Stimulated activated naive CD8-positive, alpha-beta T cell treated with anti-CD3 and anti-CD28 coated beads, Interleukin-15, Interleukin-2, amounts not matched to agents 100 U/mL and 50 U/mL, for 24 hours (primary cell): Measurements from ENCODE around the gene COL25A1.

Experiments
- ATAC-seq: fragments of 150-1000 bp; cut with Tn5 transposase; one replicate; pipeline ENCODE4 v1.10.0; 2021
- DNase-seq: peaks from one replicate; pipeline ENCODE4 v3.0.0; 2021

COL25A1 gene

DNA sequence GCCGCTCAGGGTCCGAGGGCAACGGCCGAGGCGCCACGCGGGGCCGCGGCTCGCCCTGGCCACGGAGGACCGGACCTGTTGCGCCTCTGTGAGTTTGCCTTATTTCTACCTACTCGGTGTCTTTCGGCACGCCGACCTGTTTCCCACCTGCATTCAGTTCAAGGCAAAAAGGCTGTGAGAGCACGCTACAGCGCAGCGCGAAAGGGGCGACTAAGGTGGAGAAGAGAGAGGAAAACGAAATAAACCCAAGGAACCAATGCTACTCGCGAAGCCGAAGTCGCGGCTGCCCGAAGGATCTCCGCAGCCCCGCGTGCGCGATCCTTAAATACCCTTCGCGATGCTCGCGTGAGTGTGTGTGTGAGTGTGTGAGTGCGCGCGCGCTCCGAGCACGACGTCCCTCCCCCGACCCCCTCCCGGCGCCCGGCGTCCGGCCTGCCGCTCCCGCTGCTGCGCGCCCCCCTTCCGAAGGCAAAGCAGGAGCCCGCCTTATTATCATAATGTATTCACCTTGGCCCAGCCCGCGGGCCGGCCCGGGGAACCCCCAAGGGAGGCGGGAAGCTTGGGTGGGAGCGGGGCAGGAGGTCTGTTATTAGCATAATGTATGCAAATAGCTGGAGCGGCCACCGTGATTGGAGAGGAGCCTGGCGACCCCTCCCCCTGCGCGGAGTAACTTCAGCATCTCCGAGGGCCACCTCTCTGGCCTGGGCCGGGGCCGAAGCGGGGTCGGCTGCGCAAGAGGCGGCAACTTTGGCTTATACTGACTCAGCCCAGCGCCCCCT lies at the start of gene COL25A1:
Gene COL25A1 (minus strand): TSS at position 298 of the 779 bp plus-strand sequence.
- DNase-seq (peak; percentile 60), ATAC-seq (peak; percentile 81)

DNA sequence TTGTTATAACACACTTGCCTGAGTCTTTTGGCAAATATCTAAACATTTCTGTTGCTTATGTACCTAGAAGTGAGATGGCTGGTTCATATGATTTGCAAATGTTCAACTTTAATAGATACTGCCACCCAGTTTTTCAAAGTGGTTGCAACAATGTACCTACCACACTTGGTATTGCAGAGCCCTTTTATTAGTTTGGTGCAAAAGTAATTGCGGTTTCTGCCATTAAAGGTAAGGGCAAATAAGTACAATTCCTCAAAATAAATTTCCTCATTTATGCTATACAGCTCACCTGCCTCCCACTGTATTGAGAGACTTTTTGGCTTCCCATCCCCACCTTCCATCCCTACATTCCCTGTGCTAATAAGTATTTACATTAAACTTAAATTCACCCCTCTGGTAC lies 47.7 kb upstream of the COL25A1 start:
- DNase-seq (no peak), ATAC-seq (no peak)

DNA sequence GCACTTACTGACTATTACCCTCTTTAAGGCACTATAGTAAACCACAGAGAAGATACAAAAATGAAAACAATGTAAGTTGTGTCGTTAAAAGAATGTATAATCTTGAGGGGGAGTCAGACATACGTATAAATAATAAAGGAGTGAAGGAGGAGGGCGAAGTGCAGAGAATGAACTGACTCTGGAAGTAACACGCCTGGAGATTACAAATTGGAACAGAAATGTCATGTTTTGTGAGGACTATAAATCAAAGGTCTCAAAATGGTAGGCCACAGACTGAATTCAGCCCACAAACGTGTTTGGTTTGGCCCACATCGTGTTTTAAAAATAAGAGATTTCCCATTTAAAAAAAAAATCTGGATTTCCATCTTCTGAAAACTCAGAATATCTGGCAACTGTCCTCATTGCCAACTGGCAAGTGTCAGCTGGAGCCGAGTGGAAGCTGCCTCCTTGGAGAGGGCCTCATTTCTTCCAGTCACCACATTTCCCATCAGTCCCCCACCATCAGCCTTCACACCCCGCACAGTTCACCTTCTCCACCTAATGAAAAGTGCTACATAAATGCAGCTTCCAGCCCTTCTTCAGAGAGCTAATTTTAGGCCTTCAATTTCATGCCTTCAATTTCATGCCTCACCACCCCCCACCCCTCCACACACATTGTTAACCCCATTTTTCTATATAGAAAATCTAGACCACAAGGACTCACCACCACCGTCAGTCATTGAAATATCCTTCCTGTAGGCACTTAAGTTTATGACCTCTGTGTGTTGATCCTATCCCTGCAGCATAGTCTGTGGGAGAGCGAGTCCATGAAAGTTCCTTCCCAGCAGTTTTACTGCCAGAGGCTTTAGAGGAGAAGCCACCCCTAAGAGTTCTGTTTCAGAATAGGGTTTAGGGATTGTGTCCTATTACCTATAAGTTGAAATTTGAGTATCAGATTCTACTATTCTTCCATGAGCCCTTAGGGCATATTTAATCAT lies 32.0 kb upstream of the COL25A1 start:
- no peak for DNase-seq
- ATAC-seq, result no peak

DNA sequence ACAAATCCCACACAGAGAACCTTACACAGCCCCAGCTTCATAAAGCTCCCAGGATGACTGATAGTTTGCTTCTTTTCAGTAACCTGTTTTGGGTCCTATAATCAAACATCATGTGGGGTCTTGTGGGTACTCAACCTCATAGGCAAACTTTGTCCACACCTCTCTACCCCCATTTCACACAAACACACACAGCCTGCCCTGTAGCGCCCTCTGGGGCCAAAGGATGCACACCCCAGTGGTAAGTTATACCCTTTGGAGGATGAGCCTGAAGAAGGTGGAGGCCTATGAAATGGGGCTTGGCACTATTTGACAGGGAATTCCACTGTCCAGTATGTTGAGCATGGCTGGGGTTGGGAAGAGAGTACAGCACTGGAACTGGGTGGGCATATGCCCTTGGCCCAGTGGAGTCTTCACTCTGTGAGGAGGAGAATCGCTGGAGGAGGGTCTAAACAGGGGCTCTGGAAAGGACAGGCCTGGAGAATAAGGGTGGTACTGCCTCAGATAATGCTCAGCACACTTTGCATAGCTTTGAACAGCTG lies 30.5 kb upstream of the COL25A1 start:
- DNase-seq (peak; percentile 35), ATAC-seq (no peak)

DNA sequence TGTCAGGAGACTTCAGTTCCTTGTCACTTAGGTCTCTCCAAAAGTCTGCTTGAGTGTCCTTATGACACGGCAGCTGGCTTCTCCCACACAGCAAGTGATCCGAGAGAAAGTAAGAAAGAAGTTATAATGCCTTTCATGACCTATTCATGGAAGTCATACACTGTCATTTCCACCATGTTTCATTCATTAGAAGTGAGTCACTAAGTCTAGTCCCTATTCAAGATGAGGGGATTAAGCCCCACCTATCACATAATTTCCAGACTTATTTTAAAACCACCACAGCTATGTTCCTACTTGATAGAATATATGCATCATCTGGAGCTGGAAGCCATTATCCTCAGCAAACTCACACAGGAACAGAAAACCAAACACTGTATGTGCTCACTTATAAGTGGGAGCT lies 25.2 kb upstream of the COL25A1 start:
- ATAC-seq (no peak), DNase-seq (no peak)

DNA sequence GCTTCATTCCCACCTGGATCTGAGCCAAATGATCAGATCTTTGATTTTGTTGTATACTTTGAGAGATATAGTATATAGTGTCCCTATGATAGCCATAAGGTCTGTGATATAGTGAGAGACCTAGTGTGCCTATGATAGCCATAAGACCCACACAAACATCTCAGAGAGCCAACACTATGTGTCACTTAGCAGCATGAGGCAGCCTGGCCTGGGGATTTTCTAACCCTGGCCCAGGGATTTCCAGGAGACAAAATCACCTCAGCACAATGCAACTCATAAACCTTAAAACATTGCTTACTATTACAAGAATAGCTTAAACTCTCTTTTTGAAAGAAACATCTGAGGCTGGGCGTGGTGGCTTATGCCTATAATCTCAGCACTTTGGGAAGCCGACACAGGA lies 23.2 kb upstream of the COL25A1 start:
- ATAC-seq (no peak), DNase-seq (no peak)

DNA sequence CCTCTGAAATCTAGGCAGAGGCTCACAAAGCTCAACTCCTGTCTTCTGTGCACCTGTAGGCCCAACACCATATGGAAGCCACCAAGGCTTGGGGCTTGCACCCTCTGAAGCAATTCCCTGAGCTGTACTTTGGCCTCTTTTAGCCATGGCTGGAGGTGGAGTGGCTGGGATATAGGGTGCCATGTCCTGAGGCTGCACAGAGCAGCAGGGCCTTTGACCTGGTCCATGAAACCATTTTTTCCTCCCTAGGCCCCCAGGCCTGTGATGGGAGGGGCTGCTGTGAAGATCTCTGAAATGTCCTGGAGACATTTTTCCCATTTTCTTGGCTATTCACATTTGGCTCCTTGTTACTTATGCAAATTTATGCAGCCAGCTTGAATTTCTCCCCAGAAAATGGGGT lies 20.9 kb upstream of the COL25A1 start:
- no peak for ATAC-seq
- DNase-seq, result no peak

DNA sequence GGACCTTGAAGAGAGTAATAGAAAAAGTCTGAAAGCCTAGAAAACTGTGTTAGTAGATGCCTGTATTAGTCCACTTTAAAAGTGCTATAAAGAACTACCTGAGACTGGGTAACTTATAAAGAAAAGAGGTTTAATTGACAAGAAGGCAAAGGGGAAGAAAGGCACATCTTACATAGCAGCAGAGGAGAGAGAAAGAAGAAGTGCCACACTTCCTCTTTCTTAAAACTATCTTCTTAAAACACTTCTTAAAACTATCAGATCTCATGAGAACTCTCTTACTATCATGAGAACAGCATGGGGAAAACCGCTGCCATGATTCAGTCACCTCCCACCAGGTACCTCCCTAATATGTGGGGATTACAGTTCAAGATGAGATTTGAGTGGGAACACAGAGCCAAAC lies 18.8 kb upstream of the COL25A1 start:
- DNase-seq (no peak), ATAC-seq (no peak)

DNA sequence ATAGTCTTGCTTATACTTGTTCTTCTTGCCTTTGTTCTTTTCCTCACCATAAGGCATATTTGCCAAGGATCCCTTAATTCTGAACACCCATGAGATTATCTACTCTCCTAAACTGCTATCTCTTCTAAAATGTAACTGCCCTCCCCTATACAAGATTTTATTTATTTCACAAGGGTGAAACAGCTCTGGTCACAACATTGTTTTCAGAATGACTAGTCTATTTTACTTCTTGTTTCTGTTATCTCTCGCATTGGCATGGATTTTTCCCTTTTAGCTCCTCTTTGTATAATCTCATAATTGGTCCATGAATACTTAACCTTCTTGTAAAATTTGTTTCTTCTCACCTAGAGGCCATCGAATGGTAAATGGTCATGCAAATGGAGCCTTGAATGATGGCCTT lies 17.2 kb upstream of the COL25A1 start:
- no peak for DNase-seq

DNA sequence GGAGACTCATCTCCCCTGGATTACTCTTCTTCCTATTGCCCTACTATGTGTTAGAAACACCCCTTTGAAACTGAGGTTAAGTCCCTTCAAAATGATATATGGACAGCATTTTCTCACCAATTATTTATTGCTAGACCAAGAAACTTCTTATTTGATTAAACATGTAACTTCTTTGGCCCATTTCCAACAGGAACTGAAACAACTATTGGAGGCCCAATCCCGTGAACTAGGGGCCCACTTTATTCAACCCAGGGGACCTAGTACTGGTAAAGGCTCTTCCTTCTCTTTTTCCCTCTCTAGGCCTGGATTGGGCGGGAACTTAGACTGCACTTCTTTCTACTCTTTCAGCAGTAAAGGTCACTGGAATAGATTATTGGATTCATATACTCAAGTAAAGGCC lies 16.7 kb upstream of the COL25A1 start:
- no peak for DNase-seq
- no peak for ATAC-seq

More for the DNA sequence above, 17.2 kb upstream of the COL25A1 start:
- no peak for ATAC-seq

DNA sequence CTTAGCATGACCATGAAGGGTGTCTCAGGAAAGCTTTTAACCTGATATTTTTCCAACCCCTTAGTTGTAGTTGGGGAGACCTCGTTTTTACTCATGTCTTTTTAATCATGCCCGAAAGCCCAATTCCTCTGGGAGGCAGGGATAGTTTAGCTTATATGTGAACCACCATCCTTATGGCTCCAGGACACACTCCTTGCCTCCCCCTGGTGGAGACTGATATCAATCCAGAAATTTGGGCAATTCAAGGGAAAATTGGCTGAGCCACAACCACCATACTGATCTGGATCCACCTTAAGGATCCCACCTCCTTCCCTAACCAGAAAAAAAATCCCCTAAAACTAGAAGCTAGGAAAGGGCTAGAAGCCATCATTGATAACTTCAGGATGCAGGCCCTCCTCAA lies 13.4 kb upstream of the COL25A1 start:
- ATAC-seq, result no peak

DNA sequence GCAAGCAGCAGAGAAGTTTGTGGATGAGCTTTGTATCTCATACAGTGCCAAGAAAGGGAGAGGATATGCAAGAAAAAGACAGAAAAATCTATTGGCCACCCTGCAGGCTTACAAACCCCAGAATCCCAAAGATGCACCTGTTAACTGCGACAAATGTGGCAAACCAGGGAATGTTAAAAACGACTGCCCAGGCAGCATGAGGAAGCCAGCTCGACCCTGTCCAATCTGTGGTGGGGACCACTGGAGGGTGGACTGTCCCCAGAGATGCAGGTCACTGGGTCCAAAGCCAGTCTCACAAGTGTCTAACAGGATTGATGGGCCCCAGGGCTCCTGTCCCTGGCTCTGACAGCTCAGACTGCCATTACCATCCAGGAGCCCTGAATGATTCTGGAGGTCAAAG lies 12.9 kb upstream of the COL25A1 start:
- DNase-seq, result no peak
- ATAC-seq, result no peak

More for the DNA sequence above, 13.4 kb upstream of the COL25A1 start:
- no peak for DNase-seq

DNA sequence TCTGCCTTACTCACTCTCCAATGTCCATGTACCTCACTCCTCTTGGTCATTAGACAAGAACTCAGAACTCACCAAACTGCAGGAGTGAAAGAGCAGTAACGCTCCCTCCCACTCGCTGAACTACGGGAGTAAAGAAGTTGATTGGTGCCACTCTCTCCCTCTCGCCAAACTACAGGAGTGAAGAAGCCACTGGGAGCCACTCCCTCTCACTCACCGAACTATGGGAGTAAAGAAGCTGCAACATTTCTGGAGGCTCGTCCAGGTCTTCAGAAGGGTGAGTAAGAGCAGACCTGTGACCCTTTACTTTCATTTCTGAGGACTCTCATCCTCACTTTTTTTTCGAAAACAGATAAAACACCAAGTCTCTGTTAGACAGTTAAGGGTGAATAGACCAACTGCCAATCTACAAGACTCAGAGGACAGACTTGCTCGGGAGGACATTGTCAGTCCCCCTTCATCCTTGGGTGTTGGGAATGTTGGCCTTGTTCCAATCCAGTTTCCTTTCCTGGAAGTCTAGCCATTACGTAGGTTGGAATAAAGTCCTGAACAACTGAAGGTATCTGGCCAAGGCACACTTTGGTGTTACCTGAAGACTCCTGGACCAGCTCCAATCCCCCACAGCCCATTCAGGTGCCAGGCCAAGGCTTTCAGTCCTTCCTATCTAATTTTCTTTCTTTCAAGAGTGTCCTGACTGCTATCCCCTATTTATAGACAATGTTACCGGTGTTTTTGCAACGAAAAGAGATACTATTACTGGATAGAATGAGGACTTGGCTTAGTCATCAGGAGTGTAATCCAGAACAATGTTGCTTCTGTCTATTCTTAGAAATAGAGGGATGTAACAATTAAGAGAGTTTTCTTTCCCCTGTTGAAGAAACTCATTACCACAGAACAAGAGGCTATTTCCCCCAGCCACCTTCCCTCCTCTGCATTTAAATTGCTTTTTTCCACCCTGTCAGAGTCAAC lies 11.0 kb upstream of the COL25A1 start:
- DNase-seq, result no peak
- ATAC-seq, result no peak

DNA sequence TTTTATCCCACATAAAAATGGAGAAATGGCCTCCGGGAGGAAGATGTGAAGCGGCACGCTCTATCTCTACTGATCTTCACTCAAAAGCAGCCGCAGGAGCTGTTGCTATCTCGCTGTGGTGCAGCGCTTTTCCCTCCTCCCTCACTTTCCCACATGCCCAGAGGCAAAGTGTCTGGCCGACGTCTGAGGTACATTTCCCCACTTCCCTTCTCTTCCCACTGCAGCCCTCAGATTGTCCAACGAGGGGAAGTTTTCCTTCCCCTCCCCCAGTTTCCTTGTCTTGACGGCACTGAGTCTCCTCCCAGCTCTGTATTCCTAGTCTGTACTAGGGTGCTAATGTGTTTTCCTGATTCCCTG lies 660 bp upstream of the COL25A1 start:
- no peak for ATAC-seq
- no peak for DNase-seq

DNA sequence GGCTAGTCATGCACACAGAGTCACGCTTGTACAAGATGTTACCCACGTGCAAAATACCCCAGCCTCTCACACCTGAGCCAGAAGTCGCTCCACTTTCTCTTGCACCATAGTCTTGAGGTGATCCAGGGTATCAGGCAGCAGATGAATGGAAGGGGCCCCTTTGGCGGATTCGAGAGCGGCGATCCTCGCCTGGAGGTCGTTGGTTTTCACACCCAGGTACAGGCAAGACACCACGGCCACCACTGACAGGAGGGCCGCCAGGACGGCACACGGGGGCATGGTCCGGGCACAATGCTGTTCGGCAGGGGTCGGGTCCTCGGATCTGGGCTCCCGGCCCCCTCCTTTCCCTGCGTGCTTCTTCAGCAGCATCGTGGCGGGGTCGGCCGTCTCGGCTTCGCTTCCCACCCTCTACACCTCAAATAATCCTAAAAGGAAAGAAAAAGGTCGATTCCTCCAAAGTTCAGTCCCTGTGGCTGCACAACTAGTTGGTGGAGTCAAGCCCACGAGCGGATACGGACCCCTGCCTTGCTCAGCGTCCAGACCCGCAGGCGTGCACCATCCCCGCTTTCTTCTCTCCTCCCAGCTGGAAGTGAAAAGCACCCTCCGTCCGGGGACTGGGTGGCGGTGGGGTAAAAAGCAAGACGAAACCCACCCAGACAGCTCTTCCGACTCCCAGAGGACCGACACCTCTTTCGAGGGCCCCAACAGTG lies 652 bp downstream of the COL25A1 start:
- ATAC-seq, result no peak
- DNase-seq, result peak; percentile 5

DNA sequence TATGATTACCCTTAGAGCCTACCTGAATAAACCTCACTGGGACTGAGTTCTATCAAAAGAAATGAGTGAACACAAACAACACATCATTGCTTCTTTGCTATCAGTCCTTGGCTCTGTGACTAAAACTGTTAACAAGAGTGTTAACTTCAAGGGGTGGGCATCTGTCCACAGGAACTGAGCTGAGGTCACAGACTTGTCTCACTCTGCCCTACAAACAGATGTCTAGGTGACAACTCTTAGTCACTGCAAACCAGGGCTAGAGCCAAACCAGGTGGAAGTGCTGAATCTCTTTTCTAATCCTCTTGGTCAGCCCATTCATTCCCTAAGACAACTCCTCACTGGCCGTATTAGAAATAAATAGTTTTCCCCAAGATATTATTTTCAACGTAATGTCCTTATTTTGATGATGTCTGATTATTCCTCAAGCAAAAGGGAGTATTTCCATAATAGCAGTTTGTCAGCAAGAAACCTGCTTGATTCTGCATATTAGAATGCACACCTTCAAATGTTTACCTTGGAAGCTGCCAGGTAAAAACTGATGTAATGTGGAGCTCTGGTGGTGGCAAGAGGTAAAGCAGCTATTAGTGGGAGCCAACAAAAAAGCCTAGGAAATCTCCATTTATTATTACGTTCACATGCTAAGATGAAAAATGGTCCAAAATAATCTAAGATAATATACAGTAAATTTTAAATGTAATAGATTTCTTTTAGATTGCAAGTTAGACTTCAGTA lies 4.0 kb downstream of the COL25A1 start:
- no peak for ATAC-seq
- no peak for DNase-seq

DNA sequence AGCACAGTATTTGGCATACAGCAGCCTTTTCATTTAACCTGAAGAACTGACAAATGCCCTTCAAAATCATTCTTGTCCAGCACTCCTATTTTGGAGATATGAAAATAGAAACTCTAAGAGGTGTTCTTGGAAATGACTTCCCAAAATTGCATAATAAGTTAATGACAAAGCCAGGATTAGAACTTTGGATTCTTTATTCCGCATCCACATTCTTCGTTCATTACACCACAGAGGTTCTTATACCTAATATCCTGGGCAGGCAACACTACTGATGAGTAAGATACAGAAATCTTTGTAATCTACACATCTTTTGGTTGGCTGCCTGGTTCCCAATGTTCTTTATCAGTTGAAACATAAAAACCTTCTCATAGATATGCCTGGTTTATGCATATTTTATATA lies 5.9 kb downstream of the COL25A1 start:
- no peak for DNase-seq
- ATAC-seq, result no peak

DNA sequence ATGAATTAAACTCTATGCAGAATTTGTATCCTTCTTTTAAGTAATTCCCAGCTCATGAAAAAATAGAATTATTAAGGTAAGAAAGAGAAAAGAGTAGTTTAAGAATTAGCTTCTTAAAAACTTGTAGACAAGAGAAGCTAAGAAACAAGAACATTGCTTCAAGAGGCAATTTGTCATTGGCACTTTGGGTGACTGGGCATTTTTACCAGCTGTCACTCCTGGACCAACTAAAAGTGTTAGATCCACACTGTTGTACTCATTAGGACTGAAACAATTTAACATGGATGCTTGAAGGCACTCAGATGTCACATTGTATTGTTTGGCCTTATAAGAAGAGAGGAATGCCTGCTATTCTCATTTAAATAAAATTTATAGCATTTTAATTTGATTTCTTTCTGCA lies 7.4 kb downstream of the COL25A1 start:
- ATAC-seq (no peak), DNase-seq (no peak)

DNA sequence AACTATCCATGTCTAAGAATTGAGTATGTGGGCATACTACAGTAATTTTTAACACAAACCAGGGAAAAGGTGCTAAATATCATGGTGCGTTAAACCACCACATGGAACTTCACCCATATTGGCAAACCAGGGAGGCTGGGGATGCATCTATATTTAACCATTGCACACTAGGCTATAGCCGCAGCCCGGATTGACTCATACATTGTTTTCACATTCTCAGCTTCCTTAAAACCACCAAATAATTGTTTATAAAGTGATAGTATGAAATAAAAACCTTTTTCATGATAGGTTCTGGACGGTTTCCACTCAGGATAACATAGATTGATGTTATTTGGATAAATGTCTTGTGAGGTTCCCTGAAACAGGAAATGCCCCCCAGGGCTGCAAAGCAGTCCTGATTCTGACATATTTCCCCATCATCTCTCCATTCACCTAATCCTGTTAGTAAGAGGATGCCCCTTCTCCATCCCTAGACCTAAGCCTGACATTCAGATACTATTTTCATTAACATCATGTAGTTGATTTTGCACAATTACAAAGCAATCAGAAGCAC lies 7.9 kb downstream of the COL25A1 start:
- DNase-seq (no peak), ATAC-seq (no peak)

DNA sequence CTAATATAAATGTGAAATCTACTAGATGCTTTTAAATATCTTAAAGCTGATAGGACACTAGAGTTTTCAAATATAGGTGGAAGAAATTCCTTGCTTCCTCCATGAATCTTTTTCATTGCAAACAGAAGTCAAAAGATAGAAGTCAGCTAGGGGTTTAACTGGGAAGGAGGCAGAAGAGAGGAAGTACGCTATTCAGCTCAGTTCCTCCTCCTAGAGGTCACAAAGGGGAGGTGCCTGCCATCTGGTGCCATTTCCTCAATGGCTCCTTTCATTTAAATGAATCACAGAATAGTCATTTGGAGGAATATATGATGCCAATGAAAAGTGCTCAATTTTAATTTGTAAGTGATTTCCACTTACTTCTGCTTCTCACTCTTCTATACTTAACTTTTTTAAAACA lies 8.5 kb downstream of the COL25A1 start:
- peak; percentile 71 for ATAC-seq
- peak; percentile 14 for DNase-seq
